K562 (cell line): ENCODE measurements around the gene GUF1. TPM values are rescaled to one million over a fixed set of nuclear protein-coding genes. Genes with fewer than 3 reads are reported as not detected.
A peak's percentile ranks its signal among the peaks of the same experiment; 100 is the strongest.

Source experiments
- CTCF ChIP-seq, 3 experiments: IDR thresholded peaks in 2 of 3; conservative IDR thresholded peaks in 1 of 3; 2 replicates each; pipeline ENCODE4 v1.5.1; 2011 to 2012; ENCODE audit warnings: low read length in 3 of 3, mild to moderate bottlenecking in 3 of 3, control low read depth in 2 of 3, improper control_type of control experiment in 1 of 3, inconsistent platforms in 1 of 3, low read depth in 1 of 3, mixed read lengths in 1 of 3, moderate library complexity in 1 of 3; ENCODE audit not compliant: insufficient read depth in 2 of 3
- FOXP4 ChIP-seq: sonication (generic); formaldehyde crosslinking; IDR thresholded peaks from 2 replicates; pipeline ENCODE4 v1.8.0; 2022; ENCODE audit warnings: mild to moderate bottlenecking, missing genetic modification reagents, borderline replicate concordance
- KAT8 ChIP-seq: fragments of 450-650 bp; IDR thresholded peaks from 2 replicates; pipeline ENCODE4 v1.6.1; 2016; ENCODE audit warnings: low read depth, mild to moderate bottlenecking
- KLF16 ChIP-seq: IDR thresholded peaks from 2 replicates; pipeline ENCODE4 v1.6.1; 2016; ENCODE audit warnings: antibody characterized with exemption
- MCM7 ChIP-seq, 2 experiments: fragments of 450-650 bp; IDR thresholded peaks; 2 replicates each; pipeline ENCODE4 v1.6.1; 2016 to 2018
- NCOA6 ChIP-seq: fragments of 450-650 bp; IDR thresholded peaks from 2 replicates; pipeline ENCODE4 v1.6.1; 2017; ENCODE audit warnings: mild to moderate bottlenecking
- RAD21 ChIP-seq, 2 experiments: fragments of 250-450 bp in 1 of 2; fragments of 450-650 bp in 1 of 2; sonication (Bioruptor Pico) in 1 of 2; formaldehyde crosslinking in 1 of 2; IDR thresholded peaks in 1 of 2; conservative IDR thresholded peaks in 1 of 2; 2 replicates each; pipeline versions ENCODE4 v1.4.0 to v1.8.0; 2020 to 2022; ENCODE audit warnings: mild to moderate bottlenecking in 2 of 2, moderate library complexity in 1 of 2
- REST ChIP-seq, 2 experiments: fragments of 450-650 bp; formaldehyde crosslinking in 1 of 2; IDR thresholded peaks; 2 replicates each; pipeline versions ENCODE4 v1.4.0 to v1.6.1; 2014 to 2020; ENCODE audit warnings: mild to moderate bottlenecking in 2 of 2, borderline replicate concordance in 1 of 2, low read depth in 1 of 2
- ZHX1 ChIP-seq: fragments of 150-350 bp; conservative IDR thresholded peaks from 2 replicates; pipeline ENCODE4 v1.6.1; 2014; ENCODE audit warnings: low read length
- polyA plus RNA-seq, 8 experiments: library from polyadenylated mRNA; depleted of rRNA in 4 of 8; stranded (reverse) in 5 of 8; unstranded in 3 of 8; fragments of >200 nt; fragmentation: Nextera tagmentation in 2 of 8; fragmentation: Illumina TruSeq in 1 of 8; extraction: Ambion mirVana in 2 of 8; extraction: Trizol in 1 of 8; gene quantifications; 2 replicates each; pipeline versions ENCODE4 v1.2.1 to v1.2.3, GENCODE V29; 2011 to 2014; ENCODE audit warnings: inconsistent platforms in 1 of 8, missing spikeins in 1 of 8
- total RNA-seq, 7 experiments: library from RNA; depleted of rRNA in 6 of 7; stranded (reverse); fragments of >200 nt in 6 of 7; fragmentation: Illumina TruSeq in 2 of 7; extraction: Trizol in 2 of 7; gene quantifications; 2 replicates each; pipeline versions ENCODE4 v1.2.1 to v1.2.3, GENCODE V29; 2011 to 2021; ENCODE audit warnings: low replicate concordance in 1 of 7

Gene GUF1
- total and polyA plus RNA-seq, 9 of the 15 experiments (the other 6 are each of a cell fraction or from before 2014, with no cell fraction given), result 8.1 to 47.5 (median 25.0) TPM

- peak; percentile 26; the same call in 1 of the 2 replicates for TF ChIP-seq REST (IDR thresholded peaks at IDR 0.05; ENCODE audit: borderline replicate concordance)
- TF ChIP-seq REST (CRISPR knock-in tag; IDR thresholded peaks at IDR 0.05; ENCODE audit: low read depth), result no peak
- TF ChIP-seq RAD21 (CRISPR knock-in tag; conservative IDR thresholded peaks at IDR 0.05 in 1 of 2, IDR thresholded peaks at IDR 0.05 in 1 of 2), result peak; percentile 30 to 60
- no peak for TF ChIP-seq KLF16
- TF ChIP-seq MCM7 (IDR thresholded peaks at IDR 0.05), result no peak
- TF ChIP-seq KAT8, result no peak
- TF ChIP-seq ZHX1, result no peak
- no peak for TF ChIP-seq FOXP4 (CRISPR knock-in tag)
- TF ChIP-seq NCOA6, result no peak
- TF ChIP-seq CTCF (IDR thresholded peaks at IDR 0.05 in 2 of 3, conservative IDR thresholded peaks at IDR 0.05 in 1 of 3; ENCODE audit: insufficient read depth in 2 of 3, low read depth in 1 of 3, low read length in 3 of 3), result peak; percentile 44 to 70 (median 61); a peak in 5 of 6 replicates
Observed at GRCh38 chr4:44629280-44629866, 48.8 kb upstream of the GUF1 start (continued).
